GM18498 (cell line): ENCODE results near the gene TUSC7.

ENCODE experiments used
- ATAC-seq: cut with Tn5 transposase; IDR thresholded peaks from one replicate; pipeline ENCODE4 v1.9.1; 2021; ENCODE audit warnings: mild to moderate bottlenecking, moderate library complexity; ENCODE audit not compliant: unreplicated experiment

Gene TUSC7

DNA sequence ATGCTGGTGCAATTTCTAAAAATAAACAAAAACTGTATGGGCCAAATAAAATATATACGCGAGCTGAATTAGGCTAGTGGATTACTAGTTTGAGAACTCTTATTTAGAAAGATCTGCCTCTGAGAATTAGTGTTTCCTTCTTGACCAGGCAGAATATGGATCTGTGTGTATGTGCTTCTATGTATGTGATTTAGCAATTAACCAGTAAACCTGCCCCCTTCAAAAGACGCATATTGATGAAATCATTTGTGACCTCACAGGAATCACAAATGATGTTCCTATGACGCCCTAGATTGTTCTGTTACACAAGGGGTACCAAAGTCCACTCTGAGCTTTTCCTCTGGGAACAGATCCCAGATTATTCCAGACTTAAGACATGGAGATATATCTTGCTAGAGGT, at the start of gene TUSC7:
TSS of gene TUSC7 (plus strand) at position 301 of the 400 bp plus-strand sequence.
- ATAC-seq, result no peak

- ATAC-seq, result no peak
Observed at GRCh38 chr3:116661196-116661595, 48.4 kb upstream of the TUSC7 start.

- no peak for ATAC-seq
Observed at GRCh38 chr3:116663161-116664110, 46.1 kb upstream of the TUSC7 start.

DNA sequence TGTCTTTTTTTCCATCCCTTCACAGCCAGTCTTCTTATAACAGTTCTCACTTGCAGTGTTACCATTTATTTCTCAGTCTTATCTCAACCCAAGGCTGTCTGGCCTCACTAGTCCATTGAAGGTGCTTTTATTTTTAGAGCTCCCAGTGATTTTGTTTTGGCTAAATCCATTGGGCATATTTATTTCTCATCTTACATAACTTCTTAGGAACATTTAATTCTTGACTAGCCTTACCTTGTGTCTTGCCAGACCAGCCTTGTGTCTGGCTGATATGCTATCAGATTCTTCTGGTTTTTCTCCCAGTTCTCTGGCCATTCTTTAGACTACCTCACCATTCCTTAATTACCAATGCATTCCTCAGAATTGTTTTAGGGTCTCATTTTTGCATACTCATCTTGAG, 42.3 kb upstream of the TUSC7 start:
- no peak for ATAC-seq

DNA sequence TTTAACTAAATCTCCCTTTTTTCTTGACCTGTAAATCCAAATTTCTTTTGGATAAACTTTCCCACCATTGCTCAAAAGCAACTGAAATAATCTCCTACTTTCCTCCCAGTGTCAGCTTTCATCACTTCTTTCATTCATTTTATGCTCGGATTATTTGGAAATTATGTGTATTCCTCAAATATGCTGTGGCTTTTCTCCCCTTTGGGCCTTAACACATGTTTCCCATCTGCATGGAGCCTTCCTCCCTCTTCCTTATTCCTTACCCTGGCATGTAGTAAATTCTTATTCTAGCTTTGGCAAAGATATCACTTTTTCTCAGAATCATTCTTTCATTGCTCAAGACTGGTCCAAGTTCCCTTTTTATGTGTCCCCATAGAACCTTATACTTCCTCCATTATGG, 41.8 kb upstream of the TUSC7 start:
- no peak for ATAC-seq

- ATAC-seq, result no peak
Observed at GRCh38 chr3:116669576-116669975, 40.0 kb upstream of the TUSC7 start.

DNA sequence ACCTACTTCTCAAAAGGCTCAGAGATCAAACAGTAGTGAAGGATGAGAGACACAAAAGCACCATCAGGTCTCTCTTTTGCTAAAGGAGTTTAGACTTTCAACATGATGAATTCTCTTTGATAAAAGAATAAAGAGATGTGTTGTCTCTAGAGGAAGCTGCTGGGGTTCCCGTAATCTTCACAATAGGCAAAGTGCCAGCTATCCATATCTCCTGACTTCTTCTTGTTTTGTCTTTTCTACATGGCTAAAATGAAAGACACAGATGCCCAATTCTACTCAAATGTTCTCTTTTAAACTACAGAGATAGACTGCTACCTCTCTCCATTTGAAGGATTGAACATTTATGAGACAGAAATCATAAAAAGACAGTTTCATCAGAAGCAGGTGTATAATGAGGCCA, 38.4 kb upstream of the TUSC7 start:
- no peak for ATAC-seq

GRCh38 chr3:116678853-116679252, 30.7 kb upstream of the TUSC7 start:
- ATAC-seq, result no peak

DNA sequence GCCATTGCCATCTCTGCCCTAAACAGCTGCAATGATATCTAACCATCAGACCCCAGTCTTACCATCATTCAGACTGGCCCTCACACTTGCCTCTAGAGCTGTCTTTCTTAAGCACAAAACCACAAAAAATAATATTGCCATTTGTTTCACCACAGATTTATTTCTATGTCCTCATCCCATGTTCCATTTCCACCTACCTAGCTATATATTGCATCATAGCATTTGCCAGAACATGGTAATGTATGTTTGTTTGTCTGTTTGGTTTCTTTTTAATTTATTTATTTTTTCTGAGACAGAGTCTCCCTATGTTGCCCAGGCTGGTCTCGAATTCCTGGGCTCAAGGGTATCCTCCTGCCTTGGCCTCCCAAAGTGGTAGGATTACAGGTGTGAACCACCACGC, 18.5 kb upstream of the TUSC7 start:
- no peak for ATAC-seq

DNA sequence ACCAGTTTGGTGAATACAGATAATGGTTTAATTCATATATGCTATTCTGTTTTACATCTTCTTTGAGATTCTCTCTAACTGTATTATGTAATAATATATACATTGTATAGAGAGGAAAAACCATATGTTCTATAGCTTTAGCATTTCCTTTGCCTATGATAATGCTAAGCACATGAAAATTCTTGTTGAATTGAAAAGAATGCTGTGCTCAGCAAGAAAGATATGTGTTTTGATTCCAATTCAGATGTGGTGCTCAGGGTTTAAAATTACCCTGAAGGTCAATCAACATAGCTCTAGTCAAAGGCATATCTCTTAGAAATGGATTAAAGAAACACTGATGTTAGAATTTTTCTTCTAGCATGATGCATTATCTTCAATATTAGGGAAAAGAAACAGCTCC, 8.5 kb upstream of the TUSC7 start:
- ATAC-seq, result no peak

GRCh38 chr3:116702334-116702733, 7.2 kb upstream of the TUSC7 start:
- ATAC-seq, result no peak

GRCh38 chr3:116707531-116707930, 2.0 kb upstream of the TUSC7 start:
- no peak for ATAC-seq

DNA sequence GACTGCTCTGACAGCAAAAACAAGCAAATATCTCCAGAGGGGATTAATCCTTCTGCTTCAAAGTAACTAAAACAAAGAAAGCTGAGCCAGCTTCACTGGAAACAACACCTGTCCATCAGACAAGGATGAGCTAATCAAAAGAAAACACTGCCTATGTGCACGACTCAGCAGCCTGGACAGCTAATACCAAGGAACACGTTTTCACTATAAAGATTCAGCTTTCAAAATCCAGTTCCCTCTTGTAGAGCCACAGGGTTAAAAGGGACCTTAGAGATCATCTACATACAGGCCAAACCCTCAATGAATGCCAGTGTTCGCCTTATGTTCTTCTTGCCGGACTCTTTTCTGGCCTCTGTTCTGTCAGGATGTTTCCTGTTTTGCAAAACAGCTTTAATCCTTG, 6.9 kb downstream of the TUSC7 start:
- no peak for ATAC-seq

GRCh38 chr3:116717566-116717965, 8.0 kb downstream of the TUSC7 start:
- ATAC-seq, result no peak

- no peak for ATAC-seq
Observed at GRCh38 chr3:116728454-116728853, 18.9 kb downstream of the TUSC7 start.

DNA sequence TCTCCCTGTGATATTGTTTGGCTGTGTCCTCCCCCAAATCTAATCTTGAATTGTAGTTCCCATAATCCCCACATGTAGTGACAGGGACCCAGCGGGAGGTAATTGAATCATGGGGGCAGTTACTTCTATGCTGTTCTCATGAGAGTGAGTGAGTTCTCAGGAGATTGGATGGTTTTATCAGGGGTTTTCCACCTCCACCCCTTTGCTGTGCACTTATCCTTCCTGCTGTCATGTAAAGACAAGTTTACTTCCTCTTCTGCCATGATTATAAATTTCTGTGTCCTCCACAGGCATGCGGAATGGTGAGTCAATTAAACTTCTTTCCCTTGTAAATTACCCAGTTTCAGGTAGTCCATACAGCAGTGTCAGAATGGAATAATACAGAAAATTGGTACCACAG, 24.7 kb downstream of the TUSC7 start:
- no peak for ATAC-seq

- no peak for ATAC-seq
Observed at GRCh38 chr3:116739678-116740077, 30.1 kb downstream of the TUSC7 start.

GRCh38 chr3:116740293-116740692, 30.7 kb downstream of the TUSC7 start:
- no peak for ATAC-seq

DNA sequence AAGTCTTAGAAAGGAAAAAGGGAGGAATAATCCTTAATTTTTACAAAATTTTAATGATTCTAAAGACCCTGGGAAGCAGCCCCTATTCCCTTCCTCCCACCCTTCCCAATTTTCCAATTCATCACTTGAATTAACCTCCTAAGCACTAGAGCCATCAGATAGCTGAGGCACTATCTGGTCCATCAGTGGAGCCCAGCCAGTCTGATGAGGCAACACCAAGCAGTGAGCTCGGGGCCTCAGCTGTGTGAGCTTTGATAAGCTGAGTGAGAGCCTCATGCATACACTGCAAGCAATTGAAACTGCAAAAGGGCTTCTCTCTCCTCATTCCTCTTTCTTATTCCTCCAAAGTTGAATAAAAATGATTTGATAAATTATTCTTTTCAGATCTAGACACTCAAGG, 31.9 kb downstream of the TUSC7 start:
- ATAC-seq, result no peak

DNA sequence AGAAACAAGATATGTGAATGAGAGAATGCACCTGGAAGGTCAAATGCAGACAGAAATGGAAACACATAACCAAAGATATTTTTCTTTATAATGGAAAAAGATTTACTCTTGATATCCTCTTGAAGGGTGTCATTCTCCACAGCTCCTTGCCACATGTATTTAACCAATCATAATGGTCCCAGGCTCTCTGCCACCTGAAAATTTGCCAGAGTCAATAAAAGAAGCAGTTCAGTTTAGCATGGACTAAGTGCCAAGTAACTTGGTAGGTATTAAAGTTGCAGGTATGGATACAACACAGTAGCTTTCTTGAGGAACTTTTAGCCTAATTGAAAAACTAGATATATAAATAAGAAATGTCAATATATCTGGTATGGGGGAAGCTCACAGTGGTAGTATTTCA, 33.5 kb downstream of the TUSC7 start:
- ATAC-seq, result no peak

DNA sequence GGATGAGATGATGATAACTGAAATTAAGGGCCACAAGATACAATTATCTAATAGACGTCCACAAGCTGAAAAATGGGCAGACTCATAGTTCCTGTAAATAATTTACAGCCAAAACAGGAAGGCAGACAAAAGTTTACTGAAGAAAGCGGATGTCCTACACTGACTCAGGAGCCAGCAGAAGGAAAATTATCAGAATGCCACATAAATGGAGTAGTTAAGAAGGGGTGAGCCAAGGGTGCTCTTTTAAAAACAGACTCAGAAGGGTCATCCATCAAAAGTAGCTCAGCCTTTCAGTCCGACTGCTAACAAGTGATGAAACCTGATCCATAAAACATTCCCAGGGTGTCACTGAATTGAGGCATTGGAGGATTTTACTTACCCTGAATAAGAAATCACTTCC, 39.8 kb downstream of the TUSC7 start:
- no peak for ATAC-seq

DNA sequence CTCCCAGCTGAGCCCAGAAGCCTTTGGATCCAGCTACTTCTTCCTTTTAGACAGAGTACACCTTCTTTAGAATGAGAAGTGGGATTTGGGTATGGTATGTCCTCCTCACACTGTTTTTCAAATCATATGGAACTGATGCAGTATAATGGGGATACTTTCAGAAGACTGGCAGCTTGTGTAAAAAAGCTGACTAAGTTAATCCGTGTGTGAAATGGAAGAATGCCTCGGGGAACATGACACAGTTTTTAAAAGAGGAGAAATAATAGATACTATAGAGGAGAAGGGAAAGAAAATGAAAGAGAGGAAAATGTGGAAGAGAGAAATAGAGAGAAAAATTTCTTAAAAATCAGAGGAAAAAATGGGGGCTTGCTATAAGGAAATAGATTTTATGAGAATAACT, 47.7 kb downstream of the TUSC7 start:
- no peak for ATAC-seq

DNA sequence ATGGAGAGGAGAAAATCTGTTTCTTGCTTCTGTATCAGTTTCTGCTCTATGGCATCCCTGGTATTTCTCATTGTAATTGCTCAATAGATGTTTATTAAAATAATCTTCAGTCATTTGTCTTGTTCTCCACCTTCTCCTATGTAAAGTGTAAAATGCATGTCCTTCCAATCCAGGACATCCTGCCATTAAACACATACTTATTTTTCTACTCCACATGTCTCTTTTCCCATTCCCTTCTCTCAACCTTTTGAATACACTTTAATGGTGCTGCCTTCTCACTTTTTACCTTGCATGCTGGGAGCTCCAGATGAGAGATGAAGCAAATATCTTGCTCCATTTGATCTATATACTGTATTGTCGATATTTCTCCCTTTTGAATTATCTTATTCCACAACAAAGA, 49.7 kb downstream of the TUSC7 start:
- ATAC-seq, result no peak
